HG02678 (cell line): ENCODE data around the gene PTGDS.

Experiments used
- ATAC-seq: cut with Tn5 transposase; IDR thresholded peaks from one replicate; pipeline ENCODE4 v1.9.1; 2021; ENCODE audit warnings: mild to moderate bottlenecking, moderate library complexity; ENCODE audit not compliant: unreplicated experiment

PTGDS gene

GRCh38 chr9:136972335-136972734 lies 5.0 kb upstream of the PTGDS start:
- no peak for ATAC-seq

- no peak for ATAC-seq
Measured at GRCh38 chr9:136972743-136973142, 4.6 kb upstream of the PTGDS start.

DNA sequence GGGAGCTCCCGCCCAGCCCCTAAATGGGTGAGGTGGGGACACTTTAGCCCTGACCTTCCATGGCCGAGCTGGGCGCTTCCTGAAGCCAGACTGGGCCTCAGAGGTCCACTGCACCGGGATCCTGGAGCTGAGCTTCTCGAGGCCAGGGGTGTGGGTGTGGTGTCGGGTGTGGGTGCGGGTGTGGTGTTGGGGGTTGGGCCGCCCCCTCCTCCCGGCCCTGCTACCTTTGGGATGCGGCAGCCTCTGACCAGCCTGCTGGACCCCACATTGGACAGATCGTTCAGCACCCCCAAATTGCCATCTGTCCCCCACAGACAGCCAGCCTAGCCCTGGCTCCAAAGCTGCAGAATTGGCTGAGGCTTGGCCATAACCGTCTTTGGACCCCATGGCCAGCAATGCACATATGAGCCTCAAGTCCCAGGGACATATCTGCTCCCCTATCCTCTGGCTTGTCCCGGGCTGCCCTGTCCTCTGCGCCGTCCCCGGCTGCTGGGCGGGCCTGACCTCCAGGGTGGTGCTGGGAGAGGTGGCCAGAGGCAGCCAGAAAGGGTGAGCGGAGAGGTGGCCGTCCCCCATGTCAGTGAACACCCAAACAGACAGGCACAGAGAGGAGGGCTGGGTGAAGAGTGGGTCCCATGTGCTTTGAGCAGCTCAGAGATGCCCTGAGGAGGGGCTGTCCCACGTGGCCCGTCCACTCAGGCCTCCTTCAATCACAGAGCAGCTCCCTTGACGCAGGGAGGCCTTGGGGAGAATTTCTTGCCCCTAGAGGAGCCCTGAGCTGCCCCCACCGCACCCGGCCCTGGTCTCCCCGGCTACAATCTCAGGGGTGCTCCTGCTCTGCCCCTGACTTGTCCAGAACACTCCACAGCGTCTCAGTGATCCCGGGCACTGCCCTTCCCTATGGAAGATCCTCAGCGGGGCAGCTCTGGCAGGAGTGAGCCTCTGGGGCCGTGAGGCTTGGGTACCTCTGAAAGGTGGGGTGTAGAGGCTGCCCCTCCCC lies 3.4 kb upstream of the PTGDS start:
- ATAC-seq = no peak

DNA sequence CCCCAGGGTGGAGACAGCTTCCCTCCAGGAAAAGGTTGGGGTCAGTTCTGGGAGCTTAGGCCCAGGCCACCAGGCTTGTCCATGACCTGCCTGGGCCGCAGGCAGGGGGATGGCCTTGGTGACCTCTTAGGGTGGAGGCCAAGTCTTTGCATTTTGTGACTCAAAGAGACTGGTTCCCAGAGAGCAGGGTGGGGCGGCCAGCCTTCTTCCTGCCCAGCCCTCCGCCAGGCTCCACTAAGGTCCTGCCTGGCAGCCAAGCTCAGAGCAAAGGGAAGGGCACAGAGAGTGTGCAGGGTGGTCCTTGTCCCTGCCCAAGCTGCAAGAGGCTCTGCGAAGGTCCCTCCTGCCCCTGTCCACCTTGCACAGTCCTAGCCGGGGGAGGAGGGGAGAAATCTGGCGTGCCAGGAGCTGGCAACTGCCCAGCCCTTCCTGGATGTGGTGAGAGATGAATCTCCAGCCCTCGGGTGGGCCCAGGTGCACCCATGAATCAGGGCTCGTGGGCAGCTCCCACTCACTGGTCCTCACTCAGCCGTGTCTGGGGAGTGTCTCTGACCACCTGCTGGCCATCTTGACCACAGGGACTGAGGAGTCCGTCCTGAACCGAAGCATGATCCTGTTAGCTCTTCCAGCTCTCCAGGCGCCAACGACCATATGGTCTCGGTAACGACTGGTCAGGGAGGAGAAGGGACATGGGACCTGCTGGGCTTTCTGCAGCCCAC lies 2.3 kb upstream of the PTGDS start:
- no peak for ATAC-seq

- no peak for ATAC-seq
Measured at GRCh38 chr9:136975644-136976043, 1.7 kb upstream of the PTGDS start.

DNA sequence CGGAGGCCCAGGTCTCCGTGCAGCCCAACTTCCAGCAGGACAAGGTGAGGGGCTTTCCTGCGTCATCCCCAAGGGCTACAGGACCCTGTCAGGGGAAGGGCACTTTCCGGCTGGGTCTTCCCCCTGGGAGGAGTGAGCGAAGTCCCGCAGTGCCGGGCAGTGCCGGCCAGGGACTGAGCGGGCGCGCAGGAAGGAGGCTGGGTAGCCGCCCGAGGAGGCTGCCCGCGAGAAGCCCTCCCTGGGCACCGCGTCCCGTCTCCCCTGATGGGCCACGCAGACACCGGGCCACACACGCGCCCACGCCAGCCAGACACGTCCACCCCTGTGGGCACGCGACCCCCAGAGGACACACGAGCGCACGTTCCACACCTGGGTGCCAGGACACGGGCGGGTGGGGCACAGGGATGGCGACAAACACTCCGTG lies 357 bp downstream of the PTGDS start:
- no peak for ATAC-seq

DNA sequence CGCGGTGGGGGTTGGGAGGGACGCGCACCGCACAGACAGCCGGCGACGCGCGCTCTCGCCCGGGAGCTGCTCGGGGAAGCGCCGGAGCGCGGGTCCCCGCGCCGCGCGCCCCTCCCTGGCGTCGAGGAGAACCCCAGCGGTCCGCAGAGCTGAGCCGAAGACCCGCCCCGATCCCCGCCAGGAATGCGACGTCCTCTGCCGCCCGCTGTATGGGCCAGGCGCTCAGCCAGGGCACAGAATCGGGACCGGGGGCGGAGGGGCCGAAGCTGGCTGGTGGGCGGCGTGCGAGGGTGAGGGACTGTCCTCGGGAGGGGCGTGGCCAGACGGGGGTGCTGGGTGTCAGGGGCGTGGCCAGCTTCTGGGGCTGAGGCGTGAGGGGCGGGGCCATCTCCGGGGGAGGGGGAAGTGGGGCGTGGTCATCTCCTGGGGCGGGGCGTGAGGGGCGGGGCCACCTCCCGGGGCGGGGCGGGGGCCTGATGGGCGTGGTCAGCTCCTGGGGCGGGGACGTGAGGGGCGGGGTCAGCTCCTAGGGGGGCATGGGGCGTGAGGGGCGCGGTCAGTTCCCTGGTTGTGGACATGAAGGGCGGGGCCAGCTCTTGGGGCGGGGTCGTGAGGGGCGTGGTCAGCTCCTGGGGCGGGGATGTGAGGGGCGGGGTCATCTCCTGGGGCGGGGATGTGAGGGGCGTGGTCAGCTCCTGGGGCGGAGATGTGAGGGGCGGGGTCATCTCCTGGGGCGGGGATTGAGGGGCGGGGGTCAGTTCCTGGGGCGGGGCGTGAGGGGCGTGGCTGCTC lies 965 bp downstream of the PTGDS start:
- no peak for ATAC-seq

GRCh38 chr9:136978865-136979544 lies 1.7 kb downstream of the PTGDS start:
- no peak for ATAC-seq

- ATAC-seq = no peak
Measured at GRCh38 chr9:136979769-136980587, 2.7 kb downstream of the PTGDS start.

DNA sequence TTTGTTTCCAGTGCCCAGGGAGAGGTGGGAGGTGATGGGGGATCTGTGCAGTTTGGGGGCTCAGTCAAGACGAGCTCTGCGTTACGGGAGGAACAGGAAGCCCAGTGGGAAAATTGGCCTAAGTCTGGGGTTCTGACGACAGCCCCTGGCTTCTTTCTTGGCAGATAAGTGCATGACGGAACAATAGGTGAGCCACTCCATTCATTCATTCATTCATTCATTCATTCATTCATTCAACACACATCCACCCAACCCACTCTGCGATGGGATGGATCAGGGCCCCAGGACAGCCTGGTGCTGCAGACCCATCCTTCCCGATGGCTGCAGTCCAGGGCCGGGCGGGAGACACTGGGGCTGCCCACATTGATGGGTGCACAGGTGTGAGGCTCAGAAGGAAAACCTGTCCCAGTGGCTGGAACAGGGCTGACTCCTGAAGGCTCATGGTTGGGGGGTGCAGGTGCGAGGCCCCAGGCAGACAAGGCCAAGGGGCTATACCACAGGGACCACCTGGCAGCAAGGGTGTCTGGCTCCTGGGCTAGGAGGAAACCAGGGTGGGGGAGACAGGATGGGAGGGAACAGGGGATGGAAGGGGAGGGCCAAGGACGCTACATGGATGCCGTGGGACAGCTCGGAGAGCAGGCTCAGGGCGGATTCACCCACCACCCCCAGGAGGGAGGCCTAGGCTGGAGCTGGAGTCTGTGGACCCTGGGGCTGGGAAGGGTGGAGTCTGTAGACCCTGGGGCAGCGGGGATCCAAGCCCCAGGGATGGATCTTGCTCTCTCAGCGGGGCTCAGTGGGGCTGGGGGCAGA lies 3.6 kb downstream of the PTGDS start:
- ATAC-seq = no peak

DNA sequence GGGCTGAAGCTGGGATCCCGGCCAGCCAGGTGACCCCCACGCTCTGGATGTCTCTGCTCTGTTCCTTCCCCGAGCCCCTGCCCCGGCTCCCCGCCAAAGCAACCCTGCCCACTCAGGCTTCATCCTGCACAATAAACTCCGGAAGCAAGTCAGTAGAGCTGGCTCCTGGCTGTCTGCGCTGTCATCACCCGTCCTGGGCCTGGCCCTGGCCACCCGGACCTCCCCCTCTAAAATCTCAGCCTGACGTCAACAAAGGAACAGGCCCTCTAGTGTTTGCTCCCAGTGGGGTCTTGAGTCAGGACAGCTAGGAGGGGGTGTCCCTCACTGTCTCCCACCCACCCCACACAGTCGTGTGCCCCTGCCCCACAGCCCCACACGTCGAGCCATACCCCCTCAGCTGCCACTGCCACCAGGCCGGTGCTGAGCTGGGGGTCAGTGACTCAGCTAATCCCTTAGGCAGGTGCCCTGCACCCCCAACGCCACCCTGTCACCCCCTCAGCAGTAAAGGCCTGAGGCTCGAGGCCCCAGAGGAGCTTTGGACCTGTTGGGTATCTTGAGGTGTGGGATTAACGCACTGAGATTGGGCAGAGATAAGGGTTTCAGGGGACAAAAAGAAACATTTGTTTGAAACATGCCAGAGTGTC lies 4.4 kb downstream of the PTGDS start:
- ATAC-seq = no peak

DNA sequence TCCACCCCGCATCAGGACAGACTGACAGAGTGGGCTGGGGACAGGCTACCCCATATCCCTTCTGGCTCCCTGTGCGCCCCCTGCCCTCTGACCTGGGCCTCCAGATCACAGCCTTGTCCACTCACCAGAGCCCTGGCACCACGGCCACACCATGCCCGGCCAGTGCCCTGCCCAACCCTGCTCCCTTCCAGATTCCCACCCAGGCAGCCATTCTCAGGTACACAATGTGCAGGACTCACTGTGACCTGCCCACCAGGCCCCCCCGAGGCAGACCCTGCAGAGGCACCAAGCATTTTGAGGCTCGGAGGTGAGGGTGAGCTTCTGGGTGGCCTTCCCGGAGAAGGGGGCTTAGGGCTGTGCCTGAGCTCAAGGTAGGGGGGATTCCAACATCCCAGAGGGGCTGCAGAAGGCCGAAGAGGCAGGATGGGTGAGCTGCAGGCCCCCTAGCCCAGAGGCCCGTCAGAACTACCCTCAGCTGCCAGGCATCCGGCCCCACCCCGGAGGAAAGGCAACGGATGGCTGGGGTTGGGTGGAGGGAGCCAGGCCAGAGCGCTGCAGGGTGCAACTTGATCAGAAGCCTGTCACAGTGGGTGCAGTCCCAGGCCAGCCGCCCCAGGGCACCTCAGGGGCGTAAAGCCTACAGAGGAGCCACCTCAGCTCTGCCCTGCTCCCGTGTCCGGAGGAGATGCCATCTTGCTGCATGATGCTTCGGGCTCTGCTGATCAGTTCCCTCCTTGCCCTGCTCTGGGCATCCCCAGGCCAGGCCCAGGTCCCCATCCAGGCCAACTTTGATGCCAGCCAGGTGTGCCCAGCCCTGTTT lies 5.1 kb downstream of the PTGDS start, which contains the start of gene LCNL1:
Gene LCNL1, plus strand, starts transcription at position 762 of the 820 bp plus-strand sequence. CDS start 594 bp downstream, outside the sequence.
- no peak for ATAC-seq

GRCh38 chr9:136983167-136983566 lies 5.9 kb downstream of the PTGDS start:
- ATAC-seq = no peak

DNA sequence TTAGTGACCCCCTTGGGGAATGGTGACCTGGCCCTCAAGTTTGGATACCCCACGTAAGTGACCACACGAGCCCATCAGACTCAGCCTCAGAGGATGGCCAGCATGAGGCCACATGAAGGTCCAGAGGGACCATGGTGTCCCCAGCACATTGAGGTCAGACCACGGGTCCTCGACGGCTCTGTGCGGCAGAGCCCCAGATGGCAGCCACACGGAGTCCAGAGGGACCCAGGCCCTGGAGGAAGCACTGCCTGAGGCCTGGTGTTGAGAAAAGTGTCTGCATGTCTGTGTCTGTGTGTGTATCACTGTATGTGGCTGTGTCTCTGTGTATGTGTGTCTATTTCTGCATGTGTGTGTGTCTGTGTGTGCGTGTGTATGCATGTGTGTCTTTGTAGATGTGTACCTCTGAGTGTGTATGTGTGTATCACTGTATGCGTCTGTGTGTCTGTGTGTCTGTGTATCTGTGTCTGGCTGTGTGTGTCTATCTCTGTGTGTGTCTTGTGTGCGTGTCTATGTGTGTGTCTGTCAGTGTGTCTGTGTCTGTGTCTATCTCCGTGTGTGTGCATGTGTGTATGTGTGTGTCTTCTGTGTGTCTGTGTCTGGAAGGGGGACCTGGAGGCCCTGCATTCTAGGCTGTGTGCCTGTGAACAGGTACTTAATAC lies 6.5 kb downstream of the PTGDS start:
- ATAC-seq = no peak

DNA sequence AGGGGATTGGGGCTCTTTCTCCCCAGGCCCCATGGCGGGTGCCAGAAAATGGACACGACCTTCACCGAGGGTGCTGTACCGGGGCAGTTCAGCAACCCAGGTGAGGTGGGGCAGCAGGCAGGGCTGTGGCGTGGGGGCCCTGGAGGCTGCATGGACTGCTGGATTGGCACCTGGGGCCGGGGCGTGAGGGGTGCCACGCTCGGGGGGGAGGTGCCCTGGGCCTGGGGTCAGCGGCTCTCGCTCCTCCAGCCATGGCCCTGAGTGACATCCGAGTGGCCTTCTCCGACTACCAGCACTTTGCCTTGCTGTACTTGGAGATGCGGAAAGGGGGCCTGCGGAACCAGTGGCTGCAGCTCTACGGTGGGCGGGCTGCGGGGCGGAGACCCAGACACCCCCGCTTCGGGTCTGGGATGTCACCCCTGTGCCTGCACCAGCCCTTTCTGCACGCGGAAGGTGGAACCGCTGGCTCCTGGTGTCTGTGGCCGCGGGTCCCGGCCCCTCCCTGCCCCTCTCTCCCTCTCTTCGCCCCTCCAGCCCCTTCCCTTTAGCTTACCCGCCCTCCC lies 7.2 kb downstream of the PTGDS start:
- no peak for ATAC-seq

- no peak for ATAC-seq
Measured at GRCh38 chr9:136985027-136985602, 7.8 kb downstream of the PTGDS start.
